CD14-positive monocyte (primary cell): Measurements from ENCODE around the gene UBL3. TPM values are rescaled to one million over a fixed set of nuclear protein-coding genes. Genes with fewer than 3 reads are reported as not detected.

Experiments used
- DNase-seq, 3 donors: peaks; one replicate each; pipeline ENCODE4 v3.0.0-alpha.2; 2011 to 2022
- H2AFZ ChIP-seq: 2 replicates; pipeline ENCODE4 v1.6.0; 2012; ENCODE audit warnings: mild to moderate bottlenecking, low read depth, low read length, inconsistent platforms; ENCODE audit not compliant: insufficient read depth, poor library complexity, severe bottlenecking
- H3K27ac ChIP-seq, 2 donors: 1 replicate in 1 of 2; 2 replicates in 1 of 2; pipeline ENCODE4 v1.5.1; 2012 to 2013; ENCODE audit warnings: low read length in 2 of 2, control low read depth in 1 of 2, inconsistent platforms in 1 of 2, low read depth in 1 of 2, mild to moderate bottlenecking in 1 of 2
- H3K27me3 ChIP-seq, 2 donors: one replicate each; pipeline versions ENCODE4 v1.6.0 to v1.6.1; 2011 to 2013; ENCODE audit warnings: low read length in 2 of 2; ENCODE audit not compliant: control insufficient read depth in 2 of 2, insufficient read depth in 2 of 2
- H3K36me3 ChIP-seq, 2 donors: replicated peaks in 1 of 2; 1 replicate in 1 of 2; 2 replicates in 1 of 2; pipeline versions ENCODE4 v1.5.1 to v1.6.1; 2012 to 2013; ENCODE audit warnings: low read length in 2 of 2, control low read depth in 1 of 2, inconsistent platforms in 1 of 2, mild to moderate bottlenecking in 1 of 2; ENCODE audit not compliant: insufficient read depth in 2 of 2, control insufficient read depth in 1 of 2
- H3K4me1 ChIP-seq, 2 donors: 1 replicate in 1 of 2; 2 replicates in 1 of 2; pipeline versions ENCODE4 v1.5.1 to v1.6.1; 2012 to 2013; ENCODE audit warnings: low read length in 2 of 2, control low read depth in 1 of 2, inconsistent platforms in 1 of 2, mild to moderate bottlenecking in 1 of 2, moderate library complexity in 1 of 2; ENCODE audit not compliant: insufficient read depth in 2 of 2, control insufficient read depth in 1 of 2
- H3K4me2 ChIP-seq: replicated peaks from 2 replicates; pipeline ENCODE3; 2012; ENCODE audit warnings: low read length, moderate library complexity, mild to moderate bottlenecking; ENCODE audit not compliant: poor library complexity, severe bottlenecking; ENCODE audit errors: extremely low read depth
- H3K4me3 ChIP-seq, 3 experiments: fragments of 200-600 bp in 1 of 3; sonication (generic) in 1 of 3; replicated peaks in 1 of 3; 1 replicate in 2 of 3; 2 replicates in 1 of 3; pipeline ENCODE4 v1.5.1; 2011 to 2013; ENCODE audit warnings: low read length in 3 of 3, mild to moderate bottlenecking in 3 of 3, control low read depth in 2 of 3, low read depth in 2 of 3, inconsistent platforms in 1 of 3, moderate library complexity in 1 of 3
- H3K79me2 ChIP-seq: 2 replicates; pipeline ENCODE4 v1.6.0; 2012; ENCODE audit warnings: mild to moderate bottlenecking, control low read depth, inconsistent platforms, low read length, moderate library complexity; ENCODE audit not compliant: insufficient read depth
- H3K9ac ChIP-seq: 2 replicates; pipeline ENCODE4 v1.6.0; 2017; ENCODE audit warnings: low read length, mild to moderate bottlenecking; ENCODE audit not compliant: insufficient read depth, poor library complexity, severe bottlenecking
- H3K9me3 ChIP-seq, 2 donors: replicated peaks in 1 of 2; 1 replicate in 1 of 2; 2 replicates in 1 of 2; pipeline versions ENCODE4 v1.5.1 to v1.6.1; 2012 to 2013; ENCODE audit warnings: low read length in 2 of 2, control low read depth in 1 of 2; ENCODE audit not compliant: control insufficient read depth in 1 of 2, insufficient read depth in 1 of 2
- H4K20me1 ChIP-seq: 2 replicates; pipeline ENCODE4 v1.6.0; 2012; ENCODE audit warnings: mild to moderate bottlenecking, low read length, control low read depth, moderate library complexity; ENCODE audit not compliant: insufficient read depth
- H3K27ac Mint-ChIP-seq, 7 donors: one replicate each; pipeline ENCODE4 v1.8.0; 2020; ENCODE audit warnings: mild to moderate bottlenecking in 7 of 7, mixed read lengths in 7 of 7, moderate library complexity in 6 of 7, inconsistent platforms in 2 of 7
- H3K27me3 Mint-ChIP-seq, 3 donors: one replicate each; pipeline ENCODE4 v1.8.0; 2021 to 2022; ENCODE audit warnings: low read depth in 3 of 3, mild to moderate bottlenecking in 3 of 3, mixed read lengths in 3 of 3, moderate library complexity in 3 of 3, inconsistent platforms in 1 of 3
- H3K36me3 Mint-ChIP-seq, 2 donors: one replicate each; pipeline ENCODE4 v1.8.0; 2020; ENCODE audit warnings: mixed read lengths in 2 of 2, inconsistent platforms in 1 of 2, mild to moderate bottlenecking in 1 of 2
- H3K4me1 Mint-ChIP-seq: one replicate; pipeline ENCODE4 v1.8.0; 2020; ENCODE audit warnings: mild to moderate bottlenecking, mixed read lengths
- H3K4me3 Mint-ChIP-seq, 2 donors: one replicate each; pipeline ENCODE4 v1.8.0; 2020; ENCODE audit warnings: mild to moderate bottlenecking in 2 of 2, mixed read lengths in 2 of 2, moderate library complexity in 1 of 2
- H3K9me3 Mint-ChIP-seq, 7 donors: one replicate each; pipeline ENCODE4 v1.8.0; 2020 to 2022; ENCODE audit warnings: mixed read lengths in 7 of 7, mild to moderate bottlenecking in 6 of 7, moderate library complexity in 6 of 7, inconsistent platforms in 2 of 7
- CTCF ChIP-seq: fragments of 200-600 bp; IDR thresholded peaks from one replicate; pipeline ENCODE4 v1.8.0; 2022; ENCODE audit warnings: antibody characterized with exemption, mild to moderate bottlenecking
- WGBS: methylation state at CpG from one replicate; pipeline ENCODE4 v1.1.5; 2013; ENCODE audit warnings: missing lambda C conversion rate; ENCODE audit not compliant: insufficient coverage; 5-methylcytosine and 5-hydroxymethylcytosine counted together
- intact Hi-C, 2 donors: fragments of 100-400 bp; cut with micrococcal nuclease; formaldehyde crosslinking; loops; one replicate each; pipeline versions ENCODE4 v1.15.0 to v1.15.1; 2023
- polyA plus RNA-seq, 3 donors: library from polyadenylated mRNA; depleted of rRNA in 1 of 3; unstranded in 2 of 3; stranded (reverse) in 1 of 3; fragments of 300-500 nt in 2 of 3; fragments of >200 nt in 1 of 3; fragmentation: Illumina TruSeq in 2 of 3; gene quantifications; 1 replicate in 2 of 3; 2 replicates in 1 of 3; pipeline ENCODE4 v1.2.3, GENCODE V29; 2012 to 2021

Gene UBL3
- polyA plus RNA-seq, 3 donors, result 13.0 to 32.3 (median 28.2) TPM

DNA sequence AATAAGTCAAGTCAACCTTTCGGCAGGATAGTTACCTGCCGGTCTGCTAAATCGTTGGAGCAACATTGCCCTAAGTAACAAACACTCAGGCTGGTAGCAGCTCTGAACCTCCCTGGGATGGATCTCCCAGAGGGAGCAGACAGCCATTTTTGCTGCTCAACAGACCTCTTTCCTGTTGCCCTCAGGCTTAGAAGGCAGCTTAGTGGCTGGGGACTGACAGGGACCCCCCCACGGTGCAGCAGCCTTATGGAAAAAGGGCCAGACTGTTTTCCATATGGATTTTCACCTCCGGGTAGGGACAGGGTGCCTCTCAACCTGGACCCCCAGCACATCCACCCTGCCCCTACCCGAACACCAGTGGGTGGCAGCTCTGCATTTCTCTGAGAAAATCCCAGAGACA is 49.7 kb downstream of the UBL3 start:
- H3K27ac Mint-ChIP-seq, result no peak overlapping the region
- no peak for TF ChIP-seq CTCF
- peaks cover 2% of the 10 kb centered on the region for H3K4me1 Mint-ChIP-seq
- Histone ChIP-seq H3K79me2 (peaks cover 87% of the 10 kb centered on the region), H3K36me3 (no peaks in the 10 kb centered on the region), H3K27me3 (no peaks in the 10 kb centered on the region), H4K20me1 (peaks cover 99% of the 10 kb centered on the region), H2AFZ (no peak overlapping the region), H3K9me3 (no peaks in the 10 kb centered on the region), H3K4me1 (peaks cover 0 to 8% of the 10 kb centered on the region in 2 donors), H3K27ac (no peak overlapping the region), H3K9ac (no peak overlapping the region), H3K4me2 (no peak overlapping the region), H3K4me3 (no peak overlapping the region)
- H3K9me3 Mint-ChIP-seq, result no peaks in the 10 kb centered on the region
- no peak overlapping the region for H3K4me3 Mint-ChIP-seq
- no peaks in the 10 kb centered on the region for H3K27me3 Mint-ChIP-seq
- DNase-seq, result no peak
- intact Hi-C loops, result no loop called here
- WGBS, result 100% methylated on average over 4 of the region's 6 CpGs
- no peaks in the 10 kb centered on the region for H3K36me3 Mint-ChIP-seq

GRCh38 chr13:29799041-29799440 is 51.4 kb downstream of the UBL3 start:
- no peaks in the 10 kb centered on the region for H3K27me3 Mint-ChIP-seq
- no peak for TF ChIP-seq CTCF
- H3K79me2 ChIP-seq, result peaks cover 75% of the 10 kb centered on the region
- H3K27me3 ChIP-seq, result no peaks in the 10 kb centered on the region
- H3K4me3 Mint-ChIP-seq, result no peak overlapping the region
- intact Hi-C loops, result no loop called here
- no peaks in the 10 kb centered on the region for H3K36me3 ChIP-seq
- peaks cover 98% of the 10 kb centered on the region for H4K20me1 ChIP-seq
- H3K4me1 ChIP-seq, result peaks cover 0 to 8% of the 10 kb centered on the region in 2 donors
- peaks cover 2% of the 10 kb centered on the region for H3K4me1 Mint-ChIP-seq
- no peak overlapping the region for H3K4me3 ChIP-seq
- H3K27ac ChIP-seq, result no peak overlapping the region
- H3K9me3 ChIP-seq, result no peaks in the 10 kb centered on the region
- no CpG with 5 or more reads among the region's 2 CpGs for WGBS
- H2AFZ ChIP-seq, result no peak overlapping the region
- DNase-seq, result no peak
- no peak overlapping the region for H3K4me2 ChIP-seq
- H3K9ac ChIP-seq, result no peak overlapping the region
- no peak overlapping the region for H3K27ac Mint-ChIP-seq
- no peaks in the 10 kb centered on the region for H3K9me3 Mint-ChIP-seq
- no peaks in the 10 kb centered on the region for H3K36me3 Mint-ChIP-seq
